Islet of Langerhans (tissue), 1 donor: ENCODE measurements around the gene PLXNB2.
"Not testable (repeated sequence)": the region's sequence is repeated elsewhere in the genome, so short reads cannot be mapped to it uniquely, and the experiment has no call there.

ENCODE experiments used
- FAIRE-seq: peaks from one replicate; lab custom pipeline; 2011; peaks lifted over from hg19 to GRCh38; lab: Jason Lieb, UNC

PLXNB2 gene

GRCh38 chr22:50280708-50281383 lies 26.6 kb downstream of the PLXNB2 start:
- FAIRE-seq = no peak

- no peak for FAIRE-seq
Measured at GRCh38 chr22:50280022-50280707, 27.3 kb downstream of the PLXNB2 start.

- no peak for FAIRE-seq
Measured at GRCh38 chr22:50278956-50279619, 28.4 kb downstream of the PLXNB2 start.

- no peak for FAIRE-seq
Measured at GRCh38 chr22:50278461-50278860, 29.0 kb downstream of the PLXNB2 start.

- no peak for FAIRE-seq
Measured at GRCh38 chr22:50277761-50278160, 29.7 kb downstream of the PLXNB2 start.

- no peak for FAIRE-seq
Measured at GRCh38 chr22:50276143-50276542, 31.3 kb downstream of the PLXNB2 start.

- FAIRE-seq = no peak
Measured at GRCh38 chr22:50275181-50276055, 32.0 kb downstream of the PLXNB2 start.

- FAIRE-seq = no peak
Measured at GRCh38 chr22:50274771-50275170, 32.7 kb downstream of the PLXNB2 start.

- FAIRE-seq = no peak
Measured at GRCh38 chr22:50274311-50274710, 33.1 kb downstream of the PLXNB2 start.

GRCh38 chr22:50273781-50274180 lies 33.7 kb downstream of the PLXNB2 start:
- not testable (repeated sequence) for FAIRE-seq

GRCh38 chr22:50273352-50273751 lies 34.1 kb downstream of the PLXNB2 start:
- not testable (repeated sequence) for FAIRE-seq

- no peak for FAIRE-seq
Measured at GRCh38 chr22:50272044-50272802, 35.2 kb downstream of the PLXNB2 start.

GRCh38 chr22:50271519-50271970 lies 35.9 kb downstream of the PLXNB2 start:
- FAIRE-seq = no peak

- FAIRE-seq = no peak
Measured at GRCh38 chr22:50270666-50271394, 36.6 kb downstream of the PLXNB2 start.

- no peak for FAIRE-seq
Measured at GRCh38 chr22:50269970-50270665, 37.3 kb downstream of the PLXNB2 start, which contains the start of gene MAPK11. Gene MAPK11 (minus strand): TSS chr22:50270380. CDS start chr22:50270292, 88 bp downstream.

- FAIRE-seq = no peak
Measured at GRCh38 chr22:50269573-50269969, 37.9 kb downstream of the PLXNB2 start.

GRCh38 chr22:50268655-50269113 lies 38.8 kb downstream of the PLXNB2 start:
- no peak for FAIRE-seq

GRCh38 chr22:50267591-50268390 lies 39.7 kb downstream of the PLXNB2 start:
- no peak for FAIRE-seq

- no peak for FAIRE-seq
Measured at GRCh38 chr22:50266994-50267393, 40.5 kb downstream of the PLXNB2 start.
